HG03039 (cell line): ENCODE results near the gene DPF3.

Source experiments
- ATAC-seq: cut with Tn5 transposase; IDR thresholded peaks from one replicate; pipeline ENCODE4 v1.9.1; 2021; ENCODE audit warnings: mild to moderate bottlenecking, moderate library complexity; ENCODE audit not compliant: unreplicated experiment

Gene DPF3

GRCh38 chr14:72652179-72652578 lies 241.7 kb downstream of the DPF3 start:
- ATAC-seq = no peak

GRCh38 chr14:72651714-72652113 lies 242.2 kb downstream of the DPF3 start:
- no peak for ATAC-seq

GRCh38 chr14:72651081-72651480 lies 242.8 kb downstream of the DPF3 start:
- no peak for ATAC-seq

- ATAC-seq = no peak
Observed at GRCh38 chr14:72649603-72650227, 244.2 kb downstream of the DPF3 start.

- no peak for ATAC-seq
Observed at GRCh38 chr14:72647782-72648181, 246.1 kb downstream of the DPF3 start.

GRCh38 chr14:72646861-72647528 lies 246.9 kb downstream of the DPF3 start:
- no peak for ATAC-seq

- no peak for ATAC-seq
Observed at GRCh38 chr14:72645706-72646105, 248.2 kb downstream of the DPF3 start.

- no peak for ATAC-seq
Observed at GRCh38 chr14:72644758-72645489, 249.0 kb downstream of the DPF3 start.

- ATAC-seq = no peak
Observed at GRCh38 chr14:72644038-72644437, 249.9 kb downstream of the DPF3 start.

- no peak for ATAC-seq
Observed at GRCh38 chr14:72643317-72643801, 250.5 kb downstream of the DPF3 start.

GRCh38 chr14:72640911-72641485 lies 252.9 kb downstream of the DPF3 start:
- ATAC-seq = no peak

- ATAC-seq = no peak
Observed at GRCh38 chr14:72638021-72638420, 255.9 kb downstream of the DPF3 start.

GRCh38 chr14:72636871-72637270 lies 257.0 kb downstream of the DPF3 start:
- no peak for ATAC-seq

- no peak for ATAC-seq
Observed at GRCh38 chr14:72636094-72636493, 257.8 kb downstream of the DPF3 start.

GRCh38 chr14:72634691-72635616 lies 258.9 kb downstream of the DPF3 start:
- no peak for ATAC-seq

GRCh38 chr14:72633551-72633950 lies 260.4 kb downstream of the DPF3 start:
- ATAC-seq = no peak

GRCh38 chr14:72632727-72633126 lies 261.2 kb downstream of the DPF3 start:
- no peak for ATAC-seq

GRCh38 chr14:72631401-72631800 lies 262.5 kb downstream of the DPF3 start:
- ATAC-seq = no peak

GRCh38 chr14:72630374-72630773 lies 263.5 kb downstream of the DPF3 start:
- no peak for ATAC-seq

GRCh38 chr14:72629534-72629933 lies 264.4 kb downstream of the DPF3 start:
- ATAC-seq = no peak

- no peak for ATAC-seq
Observed at GRCh38 chr14:72625689-72626088, 268.2 kb downstream of the DPF3 start.
